Esophagus muscularis mucosa (tissue), 3 donors: ENCODE data around the gene PLS1.

Experiments
- POLR2A ChIP-seq: fragments of 450-650 bp; IDR thresholded peaks from one replicate; pipeline ENCODE4 v1.6.1; 2017; ENCODE audit warnings: antibody characterized with exemption, moderate library complexity, mild to moderate bottlenecking, low read depth
- TF ChIP-seq, protein P1 (sequence below), 3 experiments: fragments of 200-600 bp in 2 of 3; fragments of 450-650 bp in 1 of 3; sonication (generic) in 2 of 3; IDR thresholded peaks; one replicate each; pipeline ENCODE4 v1.5.1; 2017 to 2019; ENCODE audit warnings: antibody characterized with exemption in 3 of 3, mild to moderate bottlenecking in 2 of 3, moderate library complexity in 1 of 3

DNA sequence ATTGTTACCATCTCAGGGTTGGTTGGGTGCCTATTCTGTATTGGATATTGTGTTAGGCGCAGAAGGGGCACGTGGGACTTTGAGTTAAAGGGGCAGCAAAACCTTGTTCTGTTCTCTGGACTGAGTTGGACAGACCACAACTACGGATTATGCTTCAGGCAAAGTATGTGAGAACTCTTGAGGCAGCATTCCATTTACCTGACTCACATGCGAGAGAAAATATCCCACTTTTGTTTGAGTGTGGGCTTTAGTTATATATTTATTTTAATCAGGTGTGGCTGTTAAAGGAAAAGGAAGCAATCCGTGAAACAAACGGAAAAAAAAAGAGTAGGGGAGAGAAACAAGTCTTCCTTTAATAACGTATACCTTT lies 627 bp upstream of the PLS1 start:
- TF ChIP-seq, protein P1, sequence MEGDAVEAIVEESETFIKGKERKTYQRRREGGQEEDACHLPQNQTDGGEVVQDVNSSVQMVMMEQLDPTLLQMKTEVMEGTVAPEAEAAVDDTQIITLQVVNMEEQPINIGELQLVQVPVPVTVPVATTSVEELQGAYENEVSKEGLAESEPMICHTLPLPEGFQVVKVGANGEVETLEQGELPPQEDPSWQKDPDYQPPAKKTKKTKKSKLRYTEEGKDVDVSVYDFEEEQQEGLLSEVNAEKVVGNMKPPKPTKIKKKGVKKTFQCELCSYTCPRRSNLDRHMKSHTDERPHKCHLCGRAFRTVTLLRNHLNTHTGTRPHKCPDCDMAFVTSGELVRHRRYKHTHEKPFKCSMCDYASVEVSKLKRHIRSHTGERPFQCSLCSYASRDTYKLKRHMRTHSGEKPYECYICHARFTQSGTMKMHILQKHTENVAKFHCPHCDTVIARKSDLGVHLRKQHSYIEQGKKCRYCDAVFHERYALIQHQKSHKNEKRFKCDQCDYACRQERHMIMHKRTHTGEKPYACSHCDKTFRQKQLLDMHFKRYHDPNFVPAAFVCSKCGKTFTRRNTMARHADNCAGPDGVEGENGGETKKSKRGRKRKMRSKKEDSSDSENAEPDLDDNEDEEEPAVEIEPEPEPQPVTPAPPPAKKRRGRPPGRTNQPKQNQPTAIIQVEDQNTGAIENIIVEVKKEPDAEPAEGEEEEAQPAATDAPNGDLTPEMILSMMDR (IDR thresholded peaks at IDR 0.05) = no peak
- no peak for TF ChIP-seq POLR2A
